Endothelial cell (in vitro differentiated cells): ENCODE measurements around the gene CDS1. TPM values are rescaled to one million over a fixed set of nuclear protein-coding genes. Genes with fewer than 3 reads are reported as not detected.
A peak's percentile ranks its signal among the peaks of the same experiment; 100 is the strongest.

ENCODE experiments used
- DNase-seq: peaks from one replicate; pipeline ENCODE4 v3.0.0; 2021; ENCODE audit warnings: low spot score
- H3K27ac Mint-ChIP-seq: one replicate; pipeline ENCODE4 v1.8.0; 2021; ENCODE audit warnings: mixed read lengths, inconsistent platforms; ENCODE audit not compliant: unreplicated experiment
- H3K27me3 Mint-ChIP-seq: one replicate; pipeline ENCODE4 v1.8.0; 2021; ENCODE audit warnings: mild to moderate bottlenecking, moderate library complexity, mixed read lengths, inconsistent platforms; ENCODE audit not compliant: unreplicated experiment
- H3K36me3 Mint-ChIP-seq: one replicate; pipeline ENCODE4 v1.8.0; 2021; ENCODE audit warnings: mild to moderate bottlenecking, low read depth, mixed read lengths, inconsistent platforms; ENCODE audit not compliant: unreplicated experiment
- H3K4me1 Mint-ChIP-seq: one replicate; pipeline ENCODE4 v1.8.0; 2021; ENCODE audit warnings: mild to moderate bottlenecking, mixed read lengths, inconsistent platforms; ENCODE audit not compliant: unreplicated experiment
- H3K4me3 Mint-ChIP-seq: one replicate; pipeline ENCODE4 v1.8.0; 2021; ENCODE audit warnings: mild to moderate bottlenecking, mixed read lengths, inconsistent platforms; ENCODE audit not compliant: unreplicated experiment
- H3K9me3 Mint-ChIP-seq: one replicate; pipeline ENCODE4 v1.8.0; 2021; ENCODE audit warnings: mixed read lengths, inconsistent platforms; ENCODE audit not compliant: unreplicated experiment
- total RNA-seq: library from RNA; stranded (reverse); fragmentation: NEBNext Ultra II Directional; extraction: Animal tissue kit (Norgen Biotek cat#: 25700); gene quantifications from one replicate; pipeline ENCODE4 v1.2.1, GENCODE V29; 2021; ENCODE audit not compliant: unreplicated experiment
- TF ChIP-seq, protein P1 (sequence below): fragments of 200-600 bp; sonication (generic); IDR thresholded peaks from one replicate; pipeline ENCODE4 v1.5.0; 2021; ENCODE audit warnings: antibody characterized with exemption; ENCODE audit not compliant: unreplicated experiment

CDS1 gene
- total RNA-seq, 1 donor from 2014 or later, result 2.0 TPM

DNA sequence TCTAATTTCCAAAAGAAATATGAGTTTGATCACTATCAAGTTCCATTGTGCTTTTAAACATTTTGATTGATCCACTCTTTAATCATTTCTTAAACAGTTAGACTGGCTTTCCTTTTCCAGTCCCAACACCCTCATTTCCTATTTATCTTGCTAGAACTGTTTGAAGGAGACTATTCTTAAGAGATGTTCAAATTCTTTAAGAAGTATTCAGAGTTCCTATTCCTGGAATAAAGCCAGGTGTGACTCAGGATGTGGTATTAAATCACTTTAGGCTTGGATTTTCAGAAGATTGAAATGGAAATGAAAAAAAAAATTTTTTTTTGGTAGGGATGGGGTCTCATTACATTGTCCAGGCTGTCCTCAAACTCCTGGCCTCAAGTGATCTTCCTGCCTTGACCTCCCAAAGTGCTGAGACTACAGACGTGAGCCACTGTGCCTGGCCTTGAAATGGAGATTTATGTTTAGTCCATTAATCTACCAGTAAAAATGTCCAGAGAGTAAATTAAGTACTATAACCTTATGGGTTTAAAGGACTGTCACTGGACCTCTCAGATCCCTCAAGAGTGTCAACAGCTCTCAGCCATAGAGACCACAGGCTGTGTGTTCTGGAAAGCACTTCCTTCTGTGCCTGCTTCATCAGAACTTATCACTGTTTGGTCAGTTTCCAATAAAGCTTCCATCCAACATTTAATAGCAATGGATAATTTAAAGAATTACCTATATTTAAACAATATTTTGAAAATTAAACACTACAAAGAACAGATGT is 90.7 kb downstream of the CDS1 start:
- Mint-ChIP-seq H3K27ac (no peak overlapping the region), H3K9me3 (no peaks in the 10 kb centered on the region), H3K36me3 (peaks cover 31% of the 10 kb centered on the region), H3K4me3 (no peak overlapping the region), H3K4me1 (no peaks in the 10 kb centered on the region), H3K27me3 (peaks cover 2% of the 10 kb centered on the region)
- TF ChIP-seq, protein P1, sequence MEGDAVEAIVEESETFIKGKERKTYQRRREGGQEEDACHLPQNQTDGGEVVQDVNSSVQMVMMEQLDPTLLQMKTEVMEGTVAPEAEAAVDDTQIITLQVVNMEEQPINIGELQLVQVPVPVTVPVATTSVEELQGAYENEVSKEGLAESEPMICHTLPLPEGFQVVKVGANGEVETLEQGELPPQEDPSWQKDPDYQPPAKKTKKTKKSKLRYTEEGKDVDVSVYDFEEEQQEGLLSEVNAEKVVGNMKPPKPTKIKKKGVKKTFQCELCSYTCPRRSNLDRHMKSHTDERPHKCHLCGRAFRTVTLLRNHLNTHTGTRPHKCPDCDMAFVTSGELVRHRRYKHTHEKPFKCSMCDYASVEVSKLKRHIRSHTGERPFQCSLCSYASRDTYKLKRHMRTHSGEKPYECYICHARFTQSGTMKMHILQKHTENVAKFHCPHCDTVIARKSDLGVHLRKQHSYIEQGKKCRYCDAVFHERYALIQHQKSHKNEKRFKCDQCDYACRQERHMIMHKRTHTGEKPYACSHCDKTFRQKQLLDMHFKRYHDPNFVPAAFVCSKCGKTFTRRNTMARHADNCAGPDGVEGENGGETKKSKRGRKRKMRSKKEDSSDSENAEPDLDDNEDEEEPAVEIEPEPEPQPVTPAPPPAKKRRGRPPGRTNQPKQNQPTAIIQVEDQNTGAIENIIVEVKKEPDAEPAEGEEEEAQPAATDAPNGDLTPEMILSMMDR, result no peak
- DNase-seq, result no peak

DNA sequence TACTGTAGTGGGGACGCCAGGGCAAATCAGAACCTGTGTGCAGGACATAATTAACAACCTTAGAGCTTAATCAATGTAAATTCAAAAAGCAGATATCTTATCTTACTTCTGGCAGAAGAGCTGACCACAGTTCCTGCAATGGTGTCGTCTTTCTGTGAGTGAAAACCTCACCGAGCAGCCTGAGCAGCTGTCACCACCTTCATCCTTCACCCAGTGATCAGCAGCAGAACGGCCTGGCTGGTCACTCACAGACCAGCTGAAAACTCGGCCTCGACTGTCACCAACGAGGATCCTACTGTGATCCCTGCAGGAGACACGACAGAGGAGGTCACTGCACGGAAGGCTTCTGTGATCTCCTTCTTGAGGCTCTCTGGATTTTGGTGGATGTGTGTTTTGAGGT is 94.2 kb downstream of the CDS1 start:
- Mint-ChIP-seq H3K9me3 (no peaks in the 10 kb centered on the region), H3K27me3 (peaks cover 2% of the 10 kb centered on the region), H3K27ac (no peak overlapping the region), H3K4me1 (peaks cover 13% of the 10 kb centered on the region), H3K36me3 (peaks cover 34% of the 10 kb centered on the region), H3K4me3 (peak overlapping the region; percentile 3)
- TF ChIP-seq, protein P1, result no peak
- no peak for DNase-seq

DNA sequence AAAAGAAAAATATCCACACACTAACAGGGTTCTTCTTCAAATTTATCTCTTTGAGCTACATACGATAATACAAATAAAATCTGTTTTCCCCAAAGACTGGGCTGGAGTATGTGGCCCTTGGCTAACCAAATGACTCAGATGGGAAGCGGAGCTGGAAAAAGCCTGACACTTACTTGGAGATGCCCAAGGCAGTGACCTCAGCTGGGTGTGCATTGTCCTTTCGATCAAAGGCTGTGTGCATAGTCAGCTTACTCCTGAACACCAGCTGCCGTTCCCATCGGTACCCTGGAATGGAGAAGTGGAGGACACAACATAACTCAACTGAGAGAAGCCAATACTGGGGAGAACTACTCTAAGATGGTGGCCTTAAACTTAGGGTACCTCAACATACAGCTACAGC is 95.1 kb downstream of the CDS1 start:
- Mint-ChIP-seq H3K4me3 (no peak overlapping the region), H3K27me3 (peaks cover 2% of the 10 kb centered on the region), H3K36me3 (peaks cover 28% of the 10 kb centered on the region), H3K9me3 (no peaks in the 10 kb centered on the region), H3K4me1 (peaks cover 14% of the 10 kb centered on the region), H3K27ac (no peak overlapping the region)
- TF ChIP-seq, protein P1, result no peak
- DNase-seq, result no peak

DNA sequence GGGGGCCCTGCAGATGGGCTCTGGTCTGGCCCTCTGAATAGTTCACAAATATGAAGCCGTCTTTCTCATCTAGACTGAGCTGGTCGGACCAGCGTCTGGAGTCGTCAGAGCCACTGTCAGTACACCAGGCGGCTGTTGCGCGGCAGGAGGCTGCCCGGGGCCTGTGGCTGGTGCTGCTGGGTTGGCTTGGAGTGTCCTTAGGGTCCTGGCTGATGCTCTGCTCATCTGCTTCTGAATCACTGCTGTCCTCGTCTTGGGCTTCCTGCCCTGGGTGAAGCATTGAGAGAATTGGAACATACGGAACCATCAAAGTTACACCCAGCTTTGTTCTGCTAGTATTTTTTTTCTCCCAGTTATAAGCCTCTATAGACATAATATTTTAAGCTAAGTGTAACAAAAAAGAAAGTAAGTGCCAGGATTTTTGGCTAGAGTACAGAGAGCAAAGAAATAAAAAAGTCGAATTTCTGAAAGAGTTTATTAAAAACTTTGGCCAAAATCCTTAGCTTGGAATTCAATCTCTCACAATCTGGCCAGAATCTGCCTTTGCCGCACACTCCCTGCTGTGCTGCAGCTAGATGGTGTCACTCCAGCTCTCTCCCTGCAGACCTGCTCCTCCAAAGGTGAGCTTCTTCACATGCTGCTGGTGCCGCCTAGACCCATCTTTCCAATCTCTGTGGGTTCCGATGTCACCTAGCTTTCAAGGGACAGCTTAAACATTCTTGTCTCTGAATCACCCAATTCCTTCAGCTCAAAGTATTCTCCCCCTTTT is 96.2 kb downstream of the CDS1 start:
- H3K27me3 Mint-ChIP-seq, result peaks cover 5% of the 10 kb centered on the region
- TF ChIP-seq, protein P1, result no peak
- H3K4me1 Mint-ChIP-seq, result peaks cover 23% of the 10 kb centered on the region
- H3K9me3 Mint-ChIP-seq, result no peaks in the 10 kb centered on the region
- peaks cover 36% of the 10 kb centered on the region for H3K36me3 Mint-ChIP-seq
- H3K27ac Mint-ChIP-seq, result no peak overlapping the region
- H3K4me3 Mint-ChIP-seq, result peak overlapping the region; percentile 22
- DNase-seq, result no peak

DNA sequence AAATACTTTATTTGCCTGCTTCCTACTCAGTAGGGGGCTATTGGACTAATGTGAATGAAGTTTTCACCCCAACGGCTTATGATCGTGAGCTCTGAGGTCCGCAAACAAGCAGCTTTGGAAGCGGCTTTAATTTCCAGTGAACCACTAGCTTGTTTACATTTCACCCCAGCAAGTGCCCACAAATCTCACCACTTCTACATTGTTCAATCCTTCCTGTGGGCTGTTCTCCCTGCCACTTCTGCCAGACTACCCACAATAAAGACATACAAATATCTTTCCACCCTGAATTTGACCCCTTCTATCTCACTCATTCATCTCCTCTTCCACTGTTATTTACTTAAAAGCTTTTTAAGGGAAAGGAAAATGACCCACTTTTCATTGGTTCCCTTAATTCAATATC is 98.0 kb downstream of the CDS1 start:
- H3K4me3 Mint-ChIP-seq, result no peak overlapping the region
- H3K27me3 Mint-ChIP-seq, result peaks cover 5% of the 10 kb centered on the region
- peaks cover 33% of the 10 kb centered on the region for H3K4me1 Mint-ChIP-seq
- H3K36me3 Mint-ChIP-seq, result peaks cover 34% of the 10 kb centered on the region
- no peak for DNase-seq
- peak overlapping the region; percentile 5 for H3K27ac Mint-ChIP-seq
- H3K9me3 Mint-ChIP-seq, result no peaks in the 10 kb centered on the region
- TF ChIP-seq, protein P1, result no peak
